ENCODE measurements around the gene AGBL4. TPM values are rescaled to one million over a fixed set of nuclear protein-coding genes. Genes with fewer than 3 reads are reported as not detected.
A peak's percentile ranks its signal among the peaks of the same experiment; 100 is the strongest.

AGBL4 gene
- total RNA-seq, 1 donor from 2014 or later, result 0.50 TPM

DNA sequence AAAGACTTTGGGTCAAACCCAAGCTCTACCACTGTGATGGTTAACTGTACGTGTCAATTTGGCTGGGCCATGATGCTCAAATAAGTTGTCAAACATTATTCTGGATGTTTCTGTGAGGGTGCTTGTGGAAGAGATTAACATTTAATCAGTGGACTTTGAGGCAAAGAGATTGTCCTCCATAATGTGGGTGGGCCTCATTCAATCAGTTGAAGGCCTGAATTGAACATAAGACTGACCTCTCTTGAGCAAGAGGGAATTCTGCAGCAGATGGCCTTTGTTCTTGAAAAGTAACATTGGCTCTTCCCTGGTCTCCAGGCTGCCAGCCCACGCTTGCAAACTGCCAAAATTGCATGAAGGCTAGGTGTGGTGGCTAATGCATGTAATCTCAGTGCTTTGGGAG is 1457.3 kb downstream of the AGBL4 start:
- intact Hi-C loops (cut with micrococcal nuclease), result no loop called here
- no peak for DNase-seq
- no peak for ATAC-seq

DNA sequence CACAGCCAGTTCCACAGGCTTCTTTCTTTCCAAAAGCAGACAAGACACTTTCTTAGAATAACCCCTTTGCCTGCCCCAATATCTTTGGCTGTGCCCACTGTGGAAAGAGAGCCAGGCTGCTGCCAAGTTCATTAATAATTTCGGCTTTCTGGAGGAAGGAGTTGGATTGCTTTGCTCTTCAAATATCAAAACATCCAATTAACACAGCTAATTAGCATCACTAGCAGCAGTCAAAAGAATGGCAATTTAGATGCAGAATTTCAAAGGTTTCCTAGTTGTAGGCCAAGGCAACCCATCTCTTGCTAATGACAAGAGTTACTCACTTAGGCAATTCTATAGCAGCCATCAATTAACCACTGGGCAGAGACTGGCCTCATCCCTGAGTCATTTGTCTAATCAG is 1460.7 kb downstream of the AGBL4 start:
- ATAC-seq, result no peak
- no peak for DNase-seq
- intact Hi-C loops (cut with micrococcal nuclease), result no loop called here

DNA sequence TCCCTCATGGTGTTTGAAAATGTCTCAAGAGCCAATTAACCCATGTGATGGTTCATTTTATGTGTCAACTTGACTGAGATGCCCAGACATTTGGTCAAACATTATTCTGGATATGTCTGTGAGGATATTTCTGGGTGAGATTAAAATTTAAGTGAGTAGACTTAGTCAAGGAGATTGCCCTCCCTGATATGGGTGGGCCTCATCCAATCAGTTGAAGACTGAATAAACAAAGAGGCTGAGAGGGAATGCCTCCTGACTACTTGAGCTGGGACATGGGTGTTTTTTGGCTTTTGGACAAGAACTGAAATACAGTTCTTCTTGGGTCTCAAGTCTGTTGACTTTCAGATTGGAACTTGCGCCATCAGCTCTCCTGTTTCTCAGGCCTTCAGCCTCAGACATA is 1462.3 kb downstream of the AGBL4 start:
- no peak for ATAC-seq
- DNase-seq, result no peak
- intact Hi-C loops (cut with micrococcal nuclease), result no loop called here

DNA sequence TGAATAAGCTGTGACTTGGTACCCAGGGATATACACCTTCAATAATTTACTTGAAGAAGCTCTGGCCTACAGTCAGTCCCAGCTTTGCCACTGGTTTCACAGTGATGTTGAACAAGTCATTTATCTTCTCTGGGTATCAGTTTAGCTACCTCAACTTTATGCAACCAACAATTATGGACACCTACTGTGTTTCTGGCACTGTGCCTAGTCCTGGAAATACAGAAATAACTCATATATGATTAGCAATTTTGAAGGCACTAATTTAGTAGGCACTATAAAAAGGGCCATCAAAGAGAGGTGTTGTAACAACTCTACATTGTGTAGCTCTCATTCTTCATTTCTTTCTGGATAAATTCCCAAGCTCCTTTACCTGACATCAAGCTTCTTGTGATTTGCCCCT is 1463.2 kb downstream of the AGBL4 start:
- intact Hi-C loops (cut with micrococcal nuclease), result no loop called here
- no peak for DNase-seq
- no peak for ATAC-seq

DNA sequence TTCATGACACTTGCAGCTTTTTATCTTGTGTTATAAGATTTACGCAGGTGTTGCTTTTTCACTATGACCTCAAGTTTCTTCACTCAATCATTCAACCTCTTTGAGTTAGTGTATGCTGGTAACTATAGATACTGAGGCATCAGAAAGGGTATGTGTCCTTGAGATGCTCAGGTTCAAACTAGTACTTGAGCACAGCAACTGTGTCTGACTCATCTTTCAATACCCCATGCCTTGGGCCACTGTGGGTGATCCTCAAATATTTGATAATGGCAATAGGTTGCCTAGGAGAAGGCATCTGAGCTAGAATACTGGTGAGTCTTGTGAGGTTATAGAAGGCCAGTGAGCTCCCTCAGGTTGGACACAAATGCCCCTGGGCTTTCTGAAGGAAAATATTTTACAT is 1463.6 kb downstream of the AGBL4 start:
- no peak for ATAC-seq
- intact Hi-C loops (cut with micrococcal nuclease), result no loop called here
- DNase-seq, result no peak

DNA sequence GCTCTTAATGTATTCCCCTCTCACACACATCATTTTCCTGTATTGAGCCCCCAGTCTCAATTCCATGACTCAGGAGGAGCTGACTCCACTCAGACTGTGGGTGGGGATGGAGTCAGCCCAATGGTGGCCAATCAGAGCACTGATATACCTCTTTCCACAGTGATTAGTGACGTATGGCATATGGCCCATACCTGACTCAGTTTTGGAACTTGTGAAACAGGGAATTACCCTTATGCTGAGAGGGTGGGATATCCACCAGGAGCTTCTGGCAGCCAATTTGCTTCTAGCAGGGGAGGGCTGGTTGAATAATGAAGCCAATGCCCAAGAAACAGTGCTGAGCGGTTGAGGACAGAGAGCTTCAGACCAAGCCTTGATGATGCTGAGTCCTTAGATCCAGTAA is 1465.4 kb downstream of the AGBL4 start:
- ATAC-seq (no peak), DNase-seq (no peak)
- intact Hi-C loops (cut with micrococcal nuclease), result no loop called here

DNA sequence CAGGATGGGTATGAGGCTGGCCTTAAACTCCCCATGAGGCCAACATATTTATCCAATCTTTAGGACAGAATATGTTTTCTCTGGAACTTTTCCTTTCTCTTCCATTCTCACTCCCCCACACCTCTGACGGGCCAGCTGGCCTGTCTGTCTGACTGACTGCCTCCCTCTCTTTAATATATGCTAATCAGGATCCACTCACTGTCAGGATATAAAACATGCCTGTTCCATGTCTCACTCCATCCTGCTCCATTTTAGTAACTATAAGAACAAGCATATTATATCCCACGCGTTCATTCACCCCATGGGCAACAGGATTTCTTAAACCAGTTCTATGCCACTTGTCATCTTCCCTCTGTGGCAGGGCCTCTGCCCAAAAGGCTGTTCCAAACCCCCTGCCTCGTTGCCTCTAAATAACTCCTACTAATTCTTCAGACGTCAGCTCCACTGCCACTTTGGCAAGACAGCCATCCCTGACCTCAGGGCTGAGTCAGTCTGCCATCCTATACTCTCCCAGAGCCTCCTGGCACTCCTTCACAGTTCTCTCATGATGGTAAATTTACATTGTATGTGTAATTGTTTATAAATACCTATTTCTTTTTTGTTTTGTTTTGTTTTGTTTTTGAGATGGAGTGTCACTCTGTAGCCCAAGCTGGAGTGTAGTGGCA is 1467.4 kb downstream of the AGBL4 start:
- ATAC-seq, result no peak
- DNase-seq, result no peak
- intact Hi-C loops (cut with micrococcal nuclease), result no loop called here

DNA sequence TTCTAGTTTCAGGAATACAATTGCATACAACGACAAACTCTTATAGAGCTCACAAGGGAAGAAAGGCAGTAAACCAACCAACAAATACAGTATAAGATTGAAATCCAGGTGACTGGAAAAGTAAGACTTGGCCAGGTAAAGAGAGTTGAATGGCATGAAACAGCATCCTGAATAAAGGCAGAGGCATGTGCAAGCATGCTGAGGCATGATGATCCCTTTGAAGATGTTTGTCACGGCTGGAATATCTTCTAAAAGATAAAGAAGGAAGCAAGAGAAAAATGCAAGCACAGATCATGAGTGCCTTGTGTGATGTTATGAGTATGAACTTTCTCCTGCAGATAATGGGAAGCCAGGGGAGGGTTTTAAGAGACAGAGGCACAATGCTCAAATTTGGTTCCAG is 1468.5 kb downstream of the AGBL4 start:
- intact Hi-C loops (cut with micrococcal nuclease), result no loop called here
- ATAC-seq, result no peak
- no peak for DNase-seq

DNA sequence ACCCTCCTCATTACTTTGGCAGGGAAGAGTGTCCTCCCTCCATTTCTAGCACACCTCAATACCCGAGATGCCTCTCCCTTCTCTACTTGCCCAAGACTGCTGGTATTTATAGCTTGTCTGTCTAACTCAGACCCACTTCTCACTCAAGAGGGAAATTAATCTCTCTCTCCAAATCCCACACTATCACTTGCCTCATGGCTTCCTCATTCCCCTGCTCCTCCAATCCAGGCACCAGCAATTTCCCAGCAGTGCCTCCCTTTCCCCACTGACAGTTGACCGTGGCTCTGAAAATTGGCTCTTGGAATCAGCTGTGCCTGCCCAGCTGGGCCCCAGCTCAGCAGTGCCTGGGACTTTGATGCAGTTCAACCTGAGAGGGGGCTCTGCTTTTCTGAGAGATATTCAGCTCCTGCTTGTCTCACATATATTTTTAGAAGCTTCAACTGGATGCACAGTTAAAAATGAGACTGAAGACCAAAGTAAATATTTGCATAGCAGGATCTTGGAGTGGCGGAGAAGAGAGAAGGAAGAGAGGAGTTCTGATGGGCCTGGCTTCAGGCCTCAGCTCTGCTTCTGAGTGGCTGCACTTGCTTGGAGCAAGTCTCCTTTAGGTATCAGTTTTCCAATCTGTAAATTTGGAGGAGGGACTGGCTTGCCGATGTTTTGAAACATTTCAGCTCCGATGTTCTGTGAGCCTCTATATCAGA is 1470.7 kb downstream of the AGBL4 start:
- intact Hi-C loops (cut with micrococcal nuclease), result no loop called here
- no peak for DNase-seq
- peak; percentile 22 for ATAC-seq

DNA sequence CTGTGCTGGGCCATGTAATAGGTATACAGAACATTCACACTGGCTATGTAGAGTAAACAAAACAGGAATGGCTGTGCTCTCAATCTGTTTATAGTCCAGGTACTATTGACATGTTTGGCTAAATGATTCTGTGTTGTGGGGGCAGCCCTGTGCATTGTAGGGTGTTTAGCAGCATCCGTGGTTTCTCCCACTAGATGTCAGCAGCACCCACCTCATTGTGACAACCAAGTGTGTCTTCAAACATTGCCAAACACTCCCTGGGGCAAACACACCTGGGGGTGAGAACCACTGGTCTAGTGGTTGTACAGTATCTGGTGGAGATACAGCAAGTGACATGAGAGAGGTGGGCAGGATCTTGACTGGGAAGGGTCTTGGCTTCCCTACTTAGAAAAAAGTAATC is 1471.3 kb downstream of the AGBL4 start:
- intact Hi-C loops (cut with micrococcal nuclease), result no loop called here
- ATAC-seq (peak; percentile 62), DNase-seq (no peak)

DNA sequence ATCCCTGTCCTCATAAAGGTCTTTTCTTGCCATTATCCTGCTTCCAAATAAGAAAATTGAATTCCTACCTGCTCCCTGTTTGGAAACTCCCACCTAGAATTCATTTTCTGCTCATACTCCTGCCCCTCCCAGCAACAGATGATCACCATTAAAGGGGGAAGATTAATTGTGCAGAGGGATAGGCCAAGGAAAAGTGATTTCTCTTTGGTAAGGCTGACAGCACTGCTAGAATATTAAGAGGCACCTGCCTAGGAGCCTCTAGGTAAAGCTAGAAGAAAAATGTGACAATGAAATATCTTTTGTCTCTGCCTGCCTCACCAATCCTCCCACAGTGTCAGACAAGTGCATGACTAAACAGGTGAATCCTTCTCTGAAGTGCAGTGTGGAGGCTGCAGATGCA is 1474.8 kb downstream of the AGBL4 start:
- DNase-seq (no peak), ATAC-seq (no peak)
- intact Hi-C loops (cut with micrococcal nuclease), result no loop called here

DNA sequence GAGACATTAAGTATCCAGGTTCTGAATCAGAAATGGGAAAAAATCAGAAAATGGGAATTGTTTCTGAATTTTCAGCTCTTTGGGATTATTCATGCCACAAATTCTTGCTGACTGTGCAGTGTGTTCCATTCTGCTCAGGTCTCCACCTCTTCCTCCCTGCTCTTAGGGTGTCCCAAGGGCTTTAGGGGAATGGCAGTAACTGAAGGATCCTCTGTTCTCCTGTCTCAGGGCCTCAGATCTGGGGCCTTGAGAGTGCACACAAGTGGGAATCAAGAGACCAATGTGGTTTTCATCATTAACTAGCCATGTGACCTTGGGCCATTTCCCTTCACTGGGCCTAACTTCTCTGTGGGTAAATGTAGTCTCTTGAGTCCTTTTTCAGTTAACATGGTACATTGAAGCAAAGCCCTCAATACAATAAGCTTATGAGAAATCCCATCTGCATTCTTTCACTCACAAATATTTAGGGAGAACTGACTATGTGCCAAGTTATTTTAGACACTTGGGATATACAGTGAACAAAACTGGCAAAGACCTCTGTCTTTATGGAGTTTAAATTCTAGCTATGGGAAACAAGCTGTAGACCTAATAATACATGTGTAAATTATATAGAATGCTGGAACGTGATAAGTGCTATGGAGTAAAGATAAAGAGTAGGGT is 1476.1 kb downstream of the AGBL4 start:
- intact Hi-C loops (cut with micrococcal nuclease), result no loop called here
- ATAC-seq (no peak), DNase-seq (no peak)

DNA sequence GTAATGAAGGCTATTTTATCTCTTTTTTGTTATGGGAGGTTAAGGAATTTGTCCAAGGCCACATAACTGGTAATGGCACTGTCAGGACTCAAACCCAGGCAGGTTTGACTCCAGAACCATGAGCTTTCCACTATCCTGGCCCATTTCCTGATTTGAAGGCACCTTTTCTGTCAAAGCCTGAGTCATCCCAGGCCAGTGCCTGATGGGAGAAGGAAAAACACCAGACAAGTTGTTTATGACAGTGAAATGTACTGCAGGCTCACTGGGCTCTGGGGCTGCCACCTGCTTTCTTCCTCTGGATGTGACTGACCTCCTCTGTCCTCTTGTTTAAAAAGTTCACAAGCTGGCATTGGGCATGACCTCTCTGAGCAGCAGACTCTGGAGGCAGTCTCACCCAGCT is 1479.9 kb downstream of the AGBL4 start:
- intact Hi-C loops (cut with micrococcal nuclease), result no loop called here
- no peak for ATAC-seq
- DNase-seq, result no peak

DNA sequence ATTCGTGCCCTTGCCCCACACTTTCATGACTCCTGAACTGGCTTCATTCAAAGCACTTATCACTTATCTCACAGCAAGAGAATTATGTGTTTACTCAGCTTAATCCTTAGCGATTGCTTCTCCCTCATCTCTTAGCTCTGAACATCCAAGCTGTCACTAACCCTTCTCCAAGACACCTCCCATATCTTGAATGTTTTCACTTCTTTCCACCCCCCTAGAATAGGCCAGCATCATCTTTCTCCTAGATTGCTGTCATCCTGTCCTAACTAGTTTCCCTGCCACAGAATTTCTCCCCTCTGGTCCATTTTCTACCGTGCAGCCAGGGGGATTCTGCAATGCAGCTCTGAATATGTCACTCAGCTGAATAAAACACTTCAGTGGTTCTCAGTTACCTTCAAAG is 1483.2 kb downstream of the AGBL4 start:
- intact Hi-C loops (cut with micrococcal nuclease), result no loop called here
- DNase-seq (no peak), ATAC-seq (no peak)

DNA sequence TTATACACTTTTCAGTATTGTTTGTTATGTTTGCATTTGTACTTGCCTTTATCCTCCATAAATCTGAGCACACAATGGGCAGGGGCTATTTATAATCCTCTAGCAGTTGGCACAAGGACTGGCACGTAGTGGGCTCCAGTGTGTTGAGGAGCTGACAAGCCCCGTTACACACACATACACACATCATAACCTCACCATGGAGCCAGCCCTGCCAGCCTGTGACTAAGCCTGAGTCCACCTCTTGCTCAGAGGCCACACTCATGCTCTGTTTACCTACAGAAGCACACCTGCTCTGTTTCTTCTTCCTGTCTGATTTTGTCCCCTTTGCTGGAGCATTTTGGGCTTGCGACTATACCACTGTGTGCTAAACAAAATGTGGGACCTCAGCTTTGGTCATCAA is 1487.3 kb downstream of the AGBL4 start:
- ATAC-seq, result no peak
- no peak for DNase-seq
- intact Hi-C loops (cut with micrococcal nuclease), result no loop called here

DNA sequence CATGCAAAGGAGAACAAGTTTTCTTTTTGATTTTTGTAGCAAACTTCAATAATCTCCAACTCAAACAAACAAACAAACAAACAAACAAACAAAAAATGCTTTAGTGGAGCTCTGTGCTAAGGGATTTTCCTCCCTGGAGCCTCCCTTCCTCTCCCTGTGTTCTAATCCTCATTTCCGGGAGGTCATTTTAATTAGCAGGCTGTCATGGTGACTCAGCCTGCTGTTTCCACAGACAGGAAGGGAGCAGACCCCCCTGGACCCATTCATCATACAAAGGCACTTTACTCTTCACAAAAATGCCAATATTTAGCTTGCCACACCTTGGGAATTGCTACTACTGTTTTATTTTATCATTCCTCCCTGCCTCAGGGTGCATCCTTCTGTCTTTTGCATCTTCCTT is 1490.8 kb downstream of the AGBL4 start:
- intact Hi-C loops (cut with micrococcal nuclease), result no loop called here
- ATAC-seq (no peak), DNase-seq (no peak)

DNA sequence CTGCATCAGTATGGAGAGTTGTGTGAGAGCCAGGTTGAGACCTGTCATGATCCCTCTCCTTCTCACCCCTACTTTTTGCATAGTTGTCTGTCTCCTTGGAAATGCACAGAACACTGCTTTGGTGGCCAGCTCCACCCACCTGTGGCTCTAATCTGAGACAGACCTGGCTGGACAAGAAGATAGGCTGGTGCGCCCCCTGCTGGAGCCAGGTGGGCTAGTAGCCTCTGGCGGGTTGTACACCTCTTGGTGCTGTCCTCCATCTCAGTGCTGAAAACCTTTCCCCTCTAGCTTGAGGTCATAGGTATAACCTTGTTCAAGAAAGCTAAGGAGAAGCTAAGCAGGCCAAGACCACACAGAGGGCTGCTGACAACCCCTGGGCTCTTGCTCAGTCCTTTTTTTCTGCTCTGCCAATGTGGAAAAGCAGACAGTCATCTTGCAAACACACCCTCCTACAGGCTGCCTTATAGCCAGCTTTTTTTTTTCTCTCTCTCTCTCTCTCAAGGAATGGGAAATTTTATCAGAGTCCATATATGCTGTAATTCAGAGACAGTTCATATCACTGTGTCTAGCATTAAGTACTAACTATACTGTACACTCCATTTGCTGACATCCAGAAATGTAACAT is 1492.9 kb downstream of the AGBL4 start:
- peak; percentile 42 for DNase-seq

DNA sequence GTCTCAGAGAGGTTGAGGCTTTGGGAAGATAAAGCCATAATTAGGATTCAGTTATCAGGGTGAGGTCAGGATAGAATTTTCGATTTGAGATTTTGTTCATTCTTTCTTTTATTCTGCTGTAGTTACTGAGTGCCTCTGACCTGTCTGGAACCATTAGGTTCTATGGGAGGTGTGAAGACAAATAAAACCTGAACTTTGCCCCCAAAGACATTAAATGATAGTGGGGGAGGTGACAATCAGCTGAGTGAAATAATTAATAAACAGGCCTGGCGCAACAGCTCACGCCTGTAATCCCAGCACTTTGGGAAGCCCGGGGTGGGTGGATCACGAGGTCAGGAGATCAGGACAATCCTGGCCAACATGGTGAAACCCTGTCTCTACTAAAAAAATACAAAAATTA is 1496.7 kb downstream of the AGBL4 start:
- intact Hi-C loops (cut with micrococcal nuclease), result no loop called here
- DNase-seq (no peak), ATAC-seq (no peak)

More for the DNA sequence above, 1492.9 kb downstream of the AGBL4 start:
- ATAC-seq, result no peak
- intact Hi-C loops (cut with micrococcal nuclease), result no loop called here

DNA sequence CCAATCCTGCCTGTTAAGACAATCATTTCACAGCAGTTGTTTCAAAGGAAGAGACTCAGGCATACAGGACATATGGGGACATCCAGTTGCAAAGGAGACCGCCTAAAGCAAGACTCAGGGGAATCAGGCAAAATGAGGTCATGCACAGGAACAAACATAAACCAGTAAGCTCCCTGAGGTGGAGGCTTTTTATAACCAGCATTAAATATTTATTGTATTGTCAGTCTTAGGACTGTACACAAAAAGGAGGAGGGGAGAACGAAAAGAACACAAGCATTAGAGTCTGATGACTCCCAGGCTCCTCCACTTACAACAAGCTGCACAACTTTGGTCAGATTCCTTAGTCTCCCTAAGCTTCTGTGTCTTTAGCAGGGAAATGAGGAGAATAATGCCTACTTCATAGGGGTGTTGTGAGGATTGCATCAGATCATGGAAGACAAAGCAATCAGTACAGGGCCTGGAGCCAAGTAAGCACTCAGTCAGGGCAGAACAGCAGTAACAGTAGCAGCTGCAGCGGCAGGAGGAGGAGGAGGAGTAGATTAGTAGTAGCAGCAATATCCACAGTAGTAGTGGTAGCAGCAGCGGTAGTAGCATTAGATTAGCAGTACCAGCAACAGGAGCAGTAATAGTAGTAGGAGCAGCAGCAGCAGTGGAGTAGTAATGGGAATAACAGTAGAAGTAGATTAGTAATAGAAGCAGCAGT is 1497.6 kb downstream of the AGBL4 start:
- ATAC-seq (peak; percentile 81), DNase-seq (peak; percentile 28)
- intact Hi-C loops (cut with micrococcal nuclease), result no loop called here
